PC-3 (cell line): ENCODE measurements around the gene MTFR1L.

Experiments
- CTCF ChIP-seq: fragments of 300-600 bp; sonication (generic); conservative IDR thresholded peaks from 2 replicates; pipeline ENCODE4 v1.5.1; 2017; ENCODE audit warnings: antibody characterized with exemption, low read depth, mild to moderate bottlenecking, low read length
- EZH2 ChIP-seq: fragments of 300-600 bp; sonication (generic); IDR thresholded peaks from one replicate; pipeline ENCODE4 v1.6.1; 2017; ENCODE audit warnings: antibody characterized with exemption, mild to moderate bottlenecking, low read length; ENCODE audit not compliant: unreplicated experiment

- TF ChIP-seq CTCF, result no peak
- no peak for TF ChIP-seq EZH2
Observed at GRCh38 chr1:25844536-25845337, 25.0 kb downstream of the MTFR1L start.
